GM20431 (cell line): ENCODE data around the gene MEF2D.

Source experiments
- in situ Hi-C: fragments of 300-500 bp; cut with MseI, MboI; formaldehyde crosslinking; loops from one replicate; pipeline ENCODE4 v1.15.0; 2020; ENCODE audit warnings: low sequenced_read_pairs; ENCODE audit not compliant: unreplicated experiment

Gene MEF2D

DNA sequence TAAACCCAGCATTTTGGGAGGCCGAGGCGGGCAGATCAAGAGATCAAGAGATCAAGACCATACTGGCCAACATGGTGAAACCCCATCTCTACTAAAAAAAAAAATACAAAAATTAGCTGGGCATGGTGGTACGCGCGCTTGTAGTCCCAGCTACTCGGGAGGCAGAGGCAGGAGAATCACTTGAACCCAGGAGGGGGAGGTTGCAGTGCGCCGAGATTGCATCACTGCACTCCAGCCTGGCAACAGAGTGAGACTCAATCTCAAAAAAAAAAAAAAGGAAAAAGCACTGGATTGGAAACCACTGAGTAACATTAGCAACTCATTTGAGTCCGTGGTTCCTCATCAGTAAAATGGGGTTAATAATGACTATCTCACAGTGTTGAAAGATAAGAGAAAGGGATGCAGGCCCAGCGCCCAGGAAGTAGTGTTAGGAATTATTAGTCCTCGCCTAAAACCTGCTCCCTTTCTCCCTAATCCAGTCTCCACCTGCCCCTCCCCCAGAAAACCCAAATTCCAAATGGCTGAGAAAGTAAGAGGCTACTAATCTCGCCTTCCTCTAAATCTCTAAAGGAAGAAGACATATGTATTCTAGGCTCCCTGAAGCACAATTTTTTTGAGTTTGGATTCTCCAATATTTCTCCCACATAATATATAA is 82.0 kb downstream of the MEF2D start:
- in situ Hi-C loops: no loop called here

- in situ Hi-C loops: no loop called here
These were observed 83.1 kb downstream of the MEF2D start for GRCh38 chr1:156417401-156418020.

DNA sequence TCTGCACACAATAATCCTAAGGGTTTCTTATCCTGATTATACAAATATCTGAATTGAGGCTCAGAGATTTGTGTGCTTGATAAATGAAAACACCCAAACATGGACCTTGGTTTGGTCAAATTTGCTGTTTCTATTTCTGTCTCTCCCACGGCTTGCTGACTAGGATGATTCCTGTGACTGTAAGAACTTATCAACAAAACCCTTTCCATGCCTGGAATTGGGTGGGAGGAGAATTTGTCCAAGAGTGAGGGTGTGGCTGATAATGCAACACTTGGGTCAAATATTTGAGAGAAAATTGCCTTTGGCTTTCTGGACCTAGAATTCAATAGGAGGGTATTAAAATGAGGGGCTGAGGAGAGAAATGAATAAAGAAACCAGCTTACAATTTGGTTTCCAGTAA is 83.6 kb downstream of the MEF2D start:
- in situ Hi-C loops: no loop called here

GRCh38 chr1:156414461-156415064 is 86.0 kb downstream of the MEF2D start:
- in situ Hi-C loops: no loop called here
